ENCODE results near the gene ACVRL1. TPM values are rescaled to one million over a fixed set of nuclear protein-coding genes. Genes with fewer than 3 reads are reported as not detected.

ACVRL1 gene
- total RNA-seq, 1 donor = 10.8 TPM

DNA sequence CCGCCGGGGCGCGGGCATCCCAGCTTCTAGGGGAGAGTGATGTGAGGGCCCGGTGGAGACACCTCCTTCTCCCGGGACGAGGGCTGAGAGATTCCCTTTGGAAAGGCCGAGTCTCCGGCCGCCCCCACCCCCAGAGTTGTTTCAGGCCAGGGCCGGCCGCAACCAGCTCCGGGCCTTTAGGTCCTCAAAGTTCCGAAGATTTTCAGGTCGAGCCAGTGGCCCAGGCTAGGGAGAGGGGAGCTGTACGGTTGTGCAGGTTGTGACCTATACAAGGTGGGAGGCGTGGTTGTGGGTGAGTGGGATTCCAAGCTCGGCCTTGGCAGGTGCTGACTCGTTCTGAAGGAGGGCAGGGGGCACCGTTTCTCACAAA is 37.8 kb upstream of the ACVRL1 start:
- DNase-seq (ENCODE audit: low read depth) = no peak
- no peak overlapping the region for H3K4me3 ChIP-seq (ENCODE audit: low read depth, low read length)
- TF ChIP-seq, protein P1, sequence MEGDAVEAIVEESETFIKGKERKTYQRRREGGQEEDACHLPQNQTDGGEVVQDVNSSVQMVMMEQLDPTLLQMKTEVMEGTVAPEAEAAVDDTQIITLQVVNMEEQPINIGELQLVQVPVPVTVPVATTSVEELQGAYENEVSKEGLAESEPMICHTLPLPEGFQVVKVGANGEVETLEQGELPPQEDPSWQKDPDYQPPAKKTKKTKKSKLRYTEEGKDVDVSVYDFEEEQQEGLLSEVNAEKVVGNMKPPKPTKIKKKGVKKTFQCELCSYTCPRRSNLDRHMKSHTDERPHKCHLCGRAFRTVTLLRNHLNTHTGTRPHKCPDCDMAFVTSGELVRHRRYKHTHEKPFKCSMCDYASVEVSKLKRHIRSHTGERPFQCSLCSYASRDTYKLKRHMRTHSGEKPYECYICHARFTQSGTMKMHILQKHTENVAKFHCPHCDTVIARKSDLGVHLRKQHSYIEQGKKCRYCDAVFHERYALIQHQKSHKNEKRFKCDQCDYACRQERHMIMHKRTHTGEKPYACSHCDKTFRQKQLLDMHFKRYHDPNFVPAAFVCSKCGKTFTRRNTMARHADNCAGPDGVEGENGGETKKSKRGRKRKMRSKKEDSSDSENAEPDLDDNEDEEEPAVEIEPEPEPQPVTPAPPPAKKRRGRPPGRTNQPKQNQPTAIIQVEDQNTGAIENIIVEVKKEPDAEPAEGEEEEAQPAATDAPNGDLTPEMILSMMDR (IDR thresholded peaks at IDR 0.05; ENCODE audit: insufficient read depth, low read depth, low read length) = no peak

GRCh38 chr12:51869931-51870330 is 37.4 kb upstream of the ACVRL1 start:
- no peak overlapping the region for H3K4me3 ChIP-seq (ENCODE audit: low read depth, low read length)
- TF ChIP-seq, protein P1 (IDR thresholded peaks at IDR 0.05; ENCODE audit: insufficient read depth, low read depth, low read length) = no peak
- DNase-seq (ENCODE audit: low read depth) = no peak

DNA sequence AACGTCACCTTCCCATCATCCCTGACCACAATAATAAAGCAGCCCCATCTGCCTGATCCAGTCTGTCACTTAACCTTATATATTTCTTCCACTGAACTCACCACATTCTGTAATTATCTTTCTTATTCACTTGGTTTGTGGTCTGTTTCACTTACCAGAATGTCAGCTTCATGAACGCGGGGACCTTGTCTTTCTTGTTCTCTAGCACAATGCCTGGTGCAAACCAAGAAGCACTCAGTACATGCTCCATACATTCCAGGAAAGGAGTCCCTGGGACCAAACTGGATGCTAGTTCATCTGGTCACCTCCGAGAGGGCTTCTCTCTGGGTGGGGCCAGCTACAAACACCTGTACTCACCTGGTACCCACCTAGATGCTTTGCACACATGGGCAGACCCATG is 36.8 kb upstream of the ACVRL1 start:
- H3K4me3 ChIP-seq (ENCODE audit: low read depth, low read length) = no peak overlapping the region
- TF ChIP-seq, protein P1 (IDR thresholded peaks at IDR 0.05; ENCODE audit: insufficient read depth, low read depth, low read length) = no peak
- no peak for DNase-seq (ENCODE audit: low read depth)

- TF ChIP-seq, protein P1 (IDR thresholded peaks at IDR 0.05; ENCODE audit: insufficient read depth, low read depth, low read length) = no peak
- H3K4me3 ChIP-seq (ENCODE audit: low read depth, low read length) = no peak overlapping the region
- no peak for DNase-seq (ENCODE audit: low read depth)
Measured at GRCh38 chr12:51871126-51871525, 36.2 kb upstream of the ACVRL1 start.

DNA sequence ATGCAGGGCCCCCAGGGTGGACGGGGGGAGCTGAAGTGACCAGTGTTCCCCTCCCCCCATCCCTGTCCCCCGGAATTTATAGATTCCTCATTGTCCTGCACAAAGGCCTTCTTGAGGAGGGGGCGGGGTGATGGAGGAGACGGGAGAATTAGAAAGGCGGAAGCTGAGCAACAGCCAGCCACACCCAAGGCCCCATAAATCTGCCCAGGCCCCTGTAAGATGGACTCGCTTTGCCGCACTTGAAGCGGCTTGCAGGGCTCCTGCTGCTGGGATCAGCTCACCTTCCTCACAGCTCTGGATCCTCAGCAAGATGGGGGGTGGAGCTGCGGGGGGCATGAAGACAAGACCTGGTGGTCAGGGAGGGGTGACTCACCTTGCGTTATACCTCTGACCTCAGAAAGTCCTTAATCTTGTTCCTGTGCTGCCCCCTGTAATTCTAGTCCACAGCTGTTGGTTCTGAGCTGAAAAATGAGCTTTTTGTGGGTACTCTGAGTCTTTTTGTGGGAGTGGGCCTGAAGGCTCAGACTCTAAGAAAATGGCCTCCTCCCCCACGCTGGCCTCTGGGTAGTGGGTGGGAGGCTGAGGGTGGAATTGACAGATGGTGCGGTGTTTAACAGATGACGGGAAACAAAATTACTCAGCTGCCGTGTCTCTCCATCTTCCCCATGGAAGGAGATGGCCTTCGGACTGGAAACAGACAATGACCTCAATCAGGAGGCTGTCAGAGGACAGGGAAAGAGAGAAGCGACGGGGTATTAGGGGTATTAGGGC is 35.2 kb upstream of the ACVRL1 start:
- no peak for DNase-seq (ENCODE audit: low read depth)
- TF ChIP-seq, protein P1 (IDR thresholded peaks at IDR 0.05; ENCODE audit: insufficient read depth, low read depth, low read length) = no peak
- H3K4me3 ChIP-seq (ENCODE audit: low read depth, low read length) = no peak overlapping the region

GRCh38 chr12:51872689-51872981 is 34.7 kb upstream of the ACVRL1 start:
- H3K4me3 ChIP-seq (ENCODE audit: low read depth, low read length) = no peak overlapping the region
- DNase-seq (ENCODE audit: low read depth) = no peak
- TF ChIP-seq, protein P1 (IDR thresholded peaks at IDR 0.05; ENCODE audit: insufficient read depth, low read depth, low read length) = no peak
